Right cardiac atrium (tissue), 5 donors: Measurements from ENCODE around the gene COBL. TPM values are rescaled to one million over a fixed set of nuclear protein-coding genes. Genes with fewer than 3 reads are reported as not detected.

Source experiments
- ATAC-seq, 2 donors: fragments of 200-7000 bp; cut with Tn5 transposase; one replicate each; pipeline versions ENCODE4 v1.8.0 to v1.9.1; 2020; ENCODE audit warnings: moderate library complexity in 2 of 2, mild to moderate bottlenecking in 1 of 2
- DNase-seq, 3 donors: peaks; one replicate each; pipeline ENCODE4 v3.0.0-alpha.2; 2020
- H3K27ac ChIP-seq: one replicate; pipeline ENCODE4 v1.5.1; 2013; ENCODE audit warnings: mild to moderate bottlenecking, low read length, control low read depth, moderate library complexity
- H3K27me3 ChIP-seq: one replicate; pipeline ENCODE4 v1.6.1; 2013; ENCODE audit not compliant: control insufficient read depth, insufficient read depth
- H3K4me1 ChIP-seq: one replicate; pipeline ENCODE4 v1.6.1; 2013; ENCODE audit warnings: low read length; ENCODE audit not compliant: control insufficient read depth, insufficient read depth
- H3K4me3 ChIP-seq: one replicate; pipeline ENCODE4 v1.5.1; 2013; ENCODE audit warnings: low read length, control low read depth
- H3K9me3 ChIP-seq: one replicate; pipeline ENCODE4 v1.6.1; 2013; ENCODE audit warnings: low read length; ENCODE audit not compliant: control insufficient read depth
- WGBS: extraction: QIAGEN DNeasy Blood & Tissue Kit; methylation state at CpG from one replicate; pipeline ENCODE4 v1.1.7; 2013; 5-methylcytosine and 5-hydroxymethylcytosine counted together
- intact Hi-C, 4 donors: fragments of 100-400 bp; cut with DNase I; formaldehyde crosslinking; loops; one replicate each; pipeline versions ENCODE4 v1.11.0 to v1.14.0; 2022 to 2023
- polyA plus RNA-seq: library from polyadenylated mRNA; stranded (reverse); fragments of 200-250 nt; gene quantifications from one replicate; pipeline ENCODE4 v1.2.3, GENCODE V29; 2013
- total RNA-seq, 4 donors: library from RNA; stranded (reverse); fragmentation: NEBNext Ultra II Directional; extraction: Animal tissue kit (Norgen Biotek cat#: 25700); gene quantifications; one replicate each; pipeline ENCODE4 v1.2.1, GENCODE V29; 2021
- donor health status: healthy with polysubstance abuse.
- donor health status: DM: no; HTN: yes; CAD: no.
- donor health status: DM: no; HTN: no; CAD: no.
- donor health status: DM: no; HTN: yes; CAD: no; lungs with severe emphysema.
- donor health status: DM: yes; HTN: yes; CAD: no.

The COBL gene
- total and polyA plus RNA-seq, 5 donors, result 27.0 to 56.5 (median 53.3) TPM

GRCh38 chr7:51108134-51108533 lies 208.5 kb downstream of the COBL start:
- DNase-seq (no peak), ATAC-seq (no peak)
- Histone ChIP-seq H3K27ac (no peak overlapping the region), H3K4me1 (peaks cover 3% of the 10 kb centered on the region), H3K27me3 (no peaks in the 10 kb centered on the region), H3K4me3 (no peak overlapping the region), H3K9me3 (no peaks in the 10 kb centered on the region)
- 78% methylated on average over 8 of the region's 8 CpGs for WGBS
- intact Hi-C loops, result no loop called here

GRCh38 chr7:51104278-51104677 lies 212.3 kb downstream of the COBL start:
- Histone ChIP-seq H3K9me3 (no peaks in the 10 kb centered on the region), H3K27ac (no peak overlapping the region), H3K4me3 (no peak overlapping the region), H3K27me3 (no peaks in the 10 kb centered on the region), H3K4me1 (peaks cover 3% of the 10 kb centered on the region)
- ATAC-seq (no peak), DNase-seq (no peak)
- intact Hi-C loops, result no loop called here
- WGBS, result 52% methylated on average over 3 of the region's 3 CpGs

GRCh38 chr7:51103718-51104117 lies 212.9 kb downstream of the COBL start:
- 96% methylated on average over 5 of the region's 5 CpGs for WGBS
- intact Hi-C loops, result no loop called here
- H3K27me3 ChIP-seq, result no peaks in the 10 kb centered on the region
- H3K4me1 ChIP-seq, result peaks cover 3% of the 10 kb centered on the region
- H3K4me3 ChIP-seq, result no peak overlapping the region
- H3K27ac ChIP-seq, result no peak overlapping the region
- H3K9me3 ChIP-seq, result no peaks in the 10 kb centered on the region
- ATAC-seq, result no peak
- no peak for DNase-seq

GRCh38 chr7:51102828-51103227 lies 213.8 kb downstream of the COBL start:
- DNase-seq (no peak), ATAC-seq (no peak)
- H3K27me3 ChIP-seq, result no peaks in the 10 kb centered on the region
- H3K4me1 ChIP-seq, result peaks cover 3% of the 10 kb centered on the region
- whole genome bisulfite sequencing, result 83% methylated on average over 2 of the region's 2 CpGs
- no peak overlapping the region for H3K27ac ChIP-seq
- intact Hi-C loops, result no loop called here
- no peak overlapping the region for H3K4me3 ChIP-seq
- H3K9me3 ChIP-seq, result no peaks in the 10 kb centered on the region

- ATAC-seq, result no peak
These were observed 215.4 kb downstream of the COBL start for GRCh38 chr7:51101111-51101757.

GRCh38 chr7:51090411-51090810 lies 226.2 kb downstream of the COBL start:
- DNase-seq (no peak), ATAC-seq (no peak)
- Histone ChIP-seq H3K27me3 (no peaks in the 10 kb centered on the region), H3K9me3 (peaks cover 2% of the 10 kb centered on the region), H3K4me3 (no peak overlapping the region), H3K27ac (no peak overlapping the region), H3K4me1 (no peaks in the 10 kb centered on the region)
- intact Hi-C loops, result no loop called here
- WGBS, result 76% methylated on average over 2 of the region's 2 CpGs

More at GRCh38 chr7:51101111-51101757, 215.4 kb downstream of the COBL start:
- H3K4me1 ChIP-seq, result no peaks in the 10 kb centered on the region
- no peaks in the 10 kb centered on the region for H3K9me3 ChIP-seq
- no peaks in the 10 kb centered on the region for H3K27me3 ChIP-seq
- H3K27ac ChIP-seq, result no peak overlapping the region
- WGBS, result 94% methylated on average over 1 of the region's 1 CpG
- intact Hi-C loops, result no loop called here
- H3K4me3 ChIP-seq, result no peak overlapping the region
- no peak for DNase-seq

- intact Hi-C loops, result loop anchor here in 1 of 4 donors (10.0 kb wide), 1 partner anchor 460 kb away; no protein-coding TSS in a partner anchor
- no peaks in the 10 kb centered on the region for H3K27me3 ChIP-seq
- no peak overlapping the region for H3K4me3 ChIP-seq
- no peaks in the 10 kb centered on the region for H3K9me3 ChIP-seq
- no peak overlapping the region for H3K27ac ChIP-seq
- H3K4me1 ChIP-seq, result peaks cover 9% of the 10 kb centered on the region
- WGBS, result 90% methylated on average over 12 of the region's 12 CpGs
- no peak for ATAC-seq
- DNase-seq, result no peak
These were observed 231.4 kb downstream of the COBL start for GRCh38 chr7:51085034-51085692.

GRCh38 chr7:51084121-51084520 lies 232.5 kb downstream of the COBL start:
- Histone ChIP-seq H3K4me3 (no peak overlapping the region), H3K9me3 (no peaks in the 10 kb centered on the region), H3K27ac (peak overlapping the region; percentile 70), H3K27me3 (no peaks in the 10 kb centered on the region), H3K4me1 (peaks cover 11% of the 10 kb centered on the region)
- DNase-seq, result no peak
- intact Hi-C loops, result loop anchor here in 2 of 4 donors (5.0 to 10.0 kb wide), 3 partner anchors 43 to 459 kb away; no protein-coding TSS in a partner anchor
- ATAC-seq, result no peak
- 71% methylated on average over 8 of the region's 8 CpGs for WGBS

- H3K9me3 ChIP-seq, result no peaks in the 10 kb centered on the region
- peak; percentile 62 to 69 for ATAC-seq
- WGBS, result 74% methylated on average over 14 of the region's 14 CpGs
- H3K4me3 ChIP-seq, result no peak overlapping the region
- H3K27me3 ChIP-seq, result no peaks in the 10 kb centered on the region
- H3K4me1 ChIP-seq, result peaks cover 11% of the 10 kb centered on the region
- peak in 1 of 3 donors; percentile 49 for DNase-seq
- intact Hi-C loops, result loop anchor here in 2 of 4 donors (5.0 to 10.0 kb wide), 3 partner anchors 44 to 458 kb away; no protein-coding TSS in a partner anchor
- peak overlapping the region; percentile 83 for H3K27ac ChIP-seq
These were observed 233.6 kb downstream of the COBL start for GRCh38 chr7:51082940-51083533.

- H3K27me3 ChIP-seq, result no peaks in the 10 kb centered on the region
- H3K4me1 ChIP-seq, result peaks cover 11% of the 10 kb centered on the region
- peak; percentile 39 to 80 (median 80) for DNase-seq
- H3K9me3 ChIP-seq, result no peaks in the 10 kb centered on the region
- intact Hi-C loops, result loop anchor here in 2 of 4 donors (5.0 to 10.0 kb wide), 3 partner anchors 45 to 457 kb away; no protein-coding TSS in a partner anchor
- peak; percentile 69 to 77 for ATAC-seq
- H3K4me3 ChIP-seq, result no peak overlapping the region
- peak overlapping the region; percentile 83 for H3K27ac ChIP-seq
- 73% methylated on average over 19 of the region's 19 CpGs for WGBS
These were observed 234.3 kb downstream of the COBL start for GRCh38 chr7:51082096-51082840.
